Liver (tissue), 9 donors: ENCODE results near the gene CCNY. TPM values are rescaled to one million over a fixed set of nuclear protein-coding genes. Genes with fewer than 3 reads are reported as not detected.

Source experiments
- DNase-seq: peaks from one replicate; pipeline ENCODE4 v3.0.0-alpha.2; 2017; ENCODE audit warnings: low spot score
- H3K27ac ChIP-seq, 2 donors: one replicate each; pipeline ENCODE4 v1.7.0; 2013; ENCODE audit warnings: inconsistent platforms in 2 of 2, low read length in 2 of 2, control low read depth in 1 of 2, low read depth in 1 of 2, mild to moderate bottlenecking in 1 of 2
- H3K27me3 ChIP-seq, 4 donors: one replicate each; pipeline versions ENCODE4 v1.6.1 to v1.7.0; 2013; ENCODE audit warnings: low read length in 3 of 4, inconsistent platforms in 1 of 4, mild to moderate bottlenecking in 1 of 4, moderate library complexity in 1 of 4; ENCODE audit not compliant: control insufficient read depth in 4 of 4, insufficient read depth in 4 of 4
- H3K36me3 ChIP-seq, 4 donors: one replicate each; pipeline versions ENCODE4 v1.6.1 to v1.7.0; 2013; ENCODE audit warnings: low read length in 3 of 4, mild to moderate bottlenecking in 3 of 4, low read depth in 1 of 4, moderate library complexity in 1 of 4; ENCODE audit not compliant: control insufficient read depth in 4 of 4, insufficient read depth in 3 of 4
- H3K4me1 ChIP-seq, 4 donors: one replicate each; pipeline versions ENCODE4 v1.6.1 to v1.7.0; 2013; ENCODE audit warnings: low read length in 3 of 4, mild to moderate bottlenecking in 3 of 4, moderate library complexity in 1 of 4; ENCODE audit not compliant: control insufficient read depth in 4 of 4, insufficient read depth in 4 of 4
- H3K4me3 ChIP-seq, 3 donors: one replicate each; pipeline versions ENCODE4 v1.6.1 to v1.7.0; 2013; ENCODE audit warnings: low read length in 3 of 3, control low read depth in 1 of 3, low read depth in 1 of 3, mild to moderate bottlenecking in 1 of 3
- H3K9ac ChIP-seq, 2 donors: one replicate each; pipeline ENCODE4 v1.7.0; 2013; ENCODE audit warnings: low read length in 2 of 2, mild to moderate bottlenecking in 2 of 2, moderate library complexity in 2 of 2, control low read depth in 1 of 2, low read depth in 1 of 2
- H3K9me3 ChIP-seq, 4 donors: one replicate each; pipeline versions ENCODE4 v1.6.1 to v1.7.0; 2013; ENCODE audit warnings: low read length in 3 of 4; ENCODE audit not compliant: control insufficient read depth in 4 of 4
- CTCF ChIP-seq: fragments of 150-350 bp; IDR thresholded peaks from 2 replicates; pipeline ENCODE4 v1.5.1; 2017; ENCODE audit warnings: improper control_type of control experiment, low read depth, low read length; ENCODE audit not compliant: missing input control
- EGR1 ChIP-seq, 2 donors: IDR thresholded peaks; 2 replicates each; pipeline ENCODE4 v1.6.1; 2016 to 2018; ENCODE audit warnings: antibody characterized with exemption in 2 of 2, low read depth in 2 of 2
- FOXA1 ChIP-seq: IDR thresholded peaks from 2 replicates; pipeline ENCODE4 v1.6.1; 2016; ENCODE audit warnings: antibody characterized with exemption
- FOXA2 ChIP-seq: IDR thresholded peaks from 2 replicates; pipeline ENCODE4 v1.6.1; 2016; ENCODE audit warnings: antibody characterized with exemption
- GABPA ChIP-seq, 2 donors: IDR thresholded peaks in 1 of 2; conservative IDR thresholded peaks in 1 of 2; 2 replicates each; pipeline ENCODE4 v1.6.1; 2016; ENCODE audit warnings: antibody characterized with exemption in 2 of 2, mild to moderate bottlenecking in 1 of 2, moderate library complexity in 1 of 2
- HNF4A ChIP-seq, 2 donors: conservative IDR thresholded peaks; 2 replicates each; pipeline ENCODE4 v1.6.1; 2016; ENCODE audit warnings: antibody characterized with exemption in 2 of 2, mild to moderate bottlenecking in 2 of 2
- HNF4G ChIP-seq: IDR thresholded peaks from 2 replicates; pipeline ENCODE4 v1.6.1; 2016; ENCODE audit warnings: antibody characterized with exemption
- JUND ChIP-seq, 2 donors: IDR thresholded peaks; 2 replicates each; pipeline ENCODE4 v1.6.1; 2016; ENCODE audit warnings: antibody characterized with exemption in 2 of 2
- MAX ChIP-seq: IDR thresholded peaks from 2 replicates; pipeline ENCODE4 v1.6.1; 2016; ENCODE audit warnings: antibody characterized with exemption
- NR2F2 ChIP-seq: IDR thresholded peaks from 2 replicates; pipeline ENCODE4 v1.6.1; 2016; ENCODE audit warnings: antibody characterized with exemption
- RAD21 ChIP-seq, 2 donors: IDR thresholded peaks; 2 replicates each; pipeline ENCODE4 v1.6.1; 2016; ENCODE audit warnings: antibody characterized with exemption in 2 of 2, mild to moderate bottlenecking in 2 of 2
- REST ChIP-seq: IDR thresholded peaks from 2 replicates; pipeline ENCODE4 v1.6.1; 2016; ENCODE audit warnings: antibody characterized with exemption, mild to moderate bottlenecking
- RXRA ChIP-seq, 2 donors: IDR thresholded peaks; 2 replicates each; pipeline ENCODE4 v1.6.1; 2017 to 2018; ENCODE audit warnings: antibody characterized with exemption in 2 of 2, mild to moderate bottlenecking in 1 of 2
- SP1 ChIP-seq: IDR thresholded peaks from 2 replicates; pipeline ENCODE4 v1.6.1; 2018; ENCODE audit warnings: antibody characterized with exemption, mild to moderate bottlenecking
- TAF1 ChIP-seq: conservative IDR thresholded peaks from 2 replicates; pipeline ENCODE4 v1.6.1; 2016; ENCODE audit warnings: antibody characterized with exemption, mild to moderate bottlenecking
- YY1 ChIP-seq: IDR thresholded peaks from 2 replicates; pipeline ENCODE4 v1.6.1; 2016; ENCODE audit warnings: antibody characterized with exemption, mild to moderate bottlenecking
- WGBS: extraction: QIAGEN DNeasy Blood & Tissue Kit; methylation state at CpG from one replicate; pipeline ENCODE4 v1.1.7; 2013; 5-methylcytosine and 5-hydroxymethylcytosine counted together
- polyA plus RNA-seq, 2 donors: library from polyadenylated mRNA; stranded (reverse) in 1 of 2; unstranded in 1 of 2; fragments of 200-250 nt in 1 of 2; fragments of >200 nt in 1 of 2; fragmentation: Nextera tagmentation in 1 of 2; extraction: Ambion mirVana in 1 of 2; gene quantifications; one replicate each; pipeline versions ENCODE4 v1.2.1 to v1.2.3, GENCODE V29; 2013 to 2015
- total RNA-seq, 2 donors: library from RNA; depleted of rRNA; stranded (reverse); fragments of >200 nt; gene quantifications; one replicate each; pipeline ENCODE4 v1.2.3, GENCODE V29; 2014
- TF ChIP-seq, protein P1 (sequence below): IDR thresholded peaks from 2 replicates; pipeline ENCODE4 v1.6.1; 2016; ENCODE audit warnings: antibody characterized with exemption
- TF ChIP-seq, protein P2 (sequence below): IDR thresholded peaks from 2 replicates; pipeline ENCODE4 v1.6.1; 2016; ENCODE audit warnings: antibody characterized with exemption
- donor health status: healthy.
- donor health status: healthy.
- donor health status: healthy.
- donor health status: healthy.
- donor health status: healthy.

The CCNY gene
- total and polyA plus RNA-seq, 4 donors = 17.6 to 38.4 (median 21.8) TPM

DNA sequence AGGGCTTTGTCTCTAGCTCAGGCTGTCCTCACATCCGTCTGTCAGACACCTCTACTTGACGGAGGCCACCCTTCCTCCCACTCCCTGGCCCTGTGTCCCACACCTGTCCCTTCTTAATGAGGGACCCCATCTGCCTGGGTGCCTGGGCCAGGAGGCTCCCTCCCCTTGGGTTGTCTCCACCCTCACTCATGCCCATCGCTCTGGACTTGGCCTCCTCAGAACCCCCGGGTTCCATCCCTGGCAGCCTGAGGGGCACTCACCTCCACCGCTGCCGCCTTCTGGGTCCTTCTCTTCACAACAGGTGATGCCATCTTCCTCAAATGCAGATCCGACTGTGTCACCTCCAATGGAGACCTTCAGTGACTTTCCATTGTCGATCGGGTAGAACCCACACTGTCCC is 248.6 kb downstream of the CCNY start:
- H3K9me3 ChIP-seq = no peaks in the 10 kb centered on the region
- no peaks in the 10 kb centered on the region for H3K27me3 ChIP-seq
- TF ChIP-seq GABPA (IDR thresholded peaks at IDR 0.05 in 1 of 2, conservative IDR thresholded peaks at IDR 0.05 in 1 of 2) (no peak), EGR1 (IDR thresholded peaks at IDR 0.05; ENCODE audit: low read depth in 2 of 2) (no peak), NR2F2 (no peak), REST (no peak), RXRA (IDR thresholded peaks at IDR 0.05) (no peak), HNF4A (conservative IDR thresholded peaks at IDR 0.05) (no peak), RAD21 (IDR thresholded peaks at IDR 0.05) (no peak), HNF4G (no peak), YY1 (no peak)
- TF ChIP-seq, protein P1, sequence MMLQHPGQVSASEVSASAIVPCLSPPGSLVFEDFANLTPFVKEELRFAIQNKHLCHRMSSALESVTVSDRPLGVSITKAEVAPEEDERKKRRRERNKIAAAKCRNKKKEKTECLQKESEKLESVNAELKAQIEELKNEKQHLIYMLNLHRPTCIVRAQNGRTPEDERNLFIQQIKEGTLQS = no peak
- H3K4me3 ChIP-seq = no peak overlapping the region
- H3K27ac ChIP-seq = no peak overlapping the region
- no peaks in the 10 kb centered on the region for H3K36me3 ChIP-seq
- 96% methylated on average over 9 of the region's 9 CpGs for whole genome bisulfite sequencing
- H3K9ac ChIP-seq = no peak overlapping the region
- H3K4me1 ChIP-seq = no peaks in the 10 kb centered on the region
- DNase-seq = no peak

DNA sequence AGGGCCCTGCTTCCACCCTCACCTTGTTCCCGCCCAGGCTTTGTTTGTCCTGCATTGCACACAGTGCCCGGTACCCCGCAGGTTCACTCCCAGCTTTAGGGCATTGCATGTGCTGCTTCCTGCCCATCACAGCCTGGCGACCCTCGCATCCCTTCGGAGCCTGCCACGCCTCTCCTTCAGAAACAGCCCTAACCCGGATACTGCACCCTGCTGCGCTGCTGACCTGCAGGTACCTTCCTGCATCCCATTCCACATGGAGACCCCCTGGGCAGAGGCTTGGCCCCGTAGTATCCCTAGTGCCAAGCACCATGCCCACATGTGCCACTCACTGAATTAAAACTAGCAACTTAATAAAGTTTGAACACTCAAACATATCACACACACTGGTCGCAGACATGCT is 249.0 kb downstream of the CCNY start:
- Histone ChIP-seq H3K4me1 (no peaks in the 10 kb centered on the region), H3K4me3 (no peak overlapping the region), H3K27me3 (no peaks in the 10 kb centered on the region), H3K27ac (no peak overlapping the region), H3K9ac (no peak overlapping the region), H3K36me3 (no peaks in the 10 kb centered on the region), H3K9me3 (peaks cover 0 to 1% (median under 1%) of the 10 kb centered on the region in 4 donors)
- DNase-seq = no peak
- TF ChIP-seq CTCF (no peak), EGR1 (IDR thresholded peaks at IDR 0.05; ENCODE audit: low read depth in 2 of 2) (no peak), HNF4G (no peak), FOXA1 (no peak), JUND (IDR thresholded peaks at IDR 0.05) (no peak), TAF1 (no peak), YY1 (no peak), RXRA (IDR thresholded peaks at IDR 0.05) (no peak), NR2F2 (no peak), FOXA2 (no peak), RAD21 (IDR thresholded peaks at IDR 0.05) (no peak), HNF4A (conservative IDR thresholded peaks at IDR 0.05) (no peak), REST (no peak), MAX (no peak), SP1 (no peak), GABPA (IDR thresholded peaks at IDR 0.05 in 1 of 2, conservative IDR thresholded peaks at IDR 0.05 in 1 of 2) (no peak)
- TF ChIP-seq, protein P2, sequence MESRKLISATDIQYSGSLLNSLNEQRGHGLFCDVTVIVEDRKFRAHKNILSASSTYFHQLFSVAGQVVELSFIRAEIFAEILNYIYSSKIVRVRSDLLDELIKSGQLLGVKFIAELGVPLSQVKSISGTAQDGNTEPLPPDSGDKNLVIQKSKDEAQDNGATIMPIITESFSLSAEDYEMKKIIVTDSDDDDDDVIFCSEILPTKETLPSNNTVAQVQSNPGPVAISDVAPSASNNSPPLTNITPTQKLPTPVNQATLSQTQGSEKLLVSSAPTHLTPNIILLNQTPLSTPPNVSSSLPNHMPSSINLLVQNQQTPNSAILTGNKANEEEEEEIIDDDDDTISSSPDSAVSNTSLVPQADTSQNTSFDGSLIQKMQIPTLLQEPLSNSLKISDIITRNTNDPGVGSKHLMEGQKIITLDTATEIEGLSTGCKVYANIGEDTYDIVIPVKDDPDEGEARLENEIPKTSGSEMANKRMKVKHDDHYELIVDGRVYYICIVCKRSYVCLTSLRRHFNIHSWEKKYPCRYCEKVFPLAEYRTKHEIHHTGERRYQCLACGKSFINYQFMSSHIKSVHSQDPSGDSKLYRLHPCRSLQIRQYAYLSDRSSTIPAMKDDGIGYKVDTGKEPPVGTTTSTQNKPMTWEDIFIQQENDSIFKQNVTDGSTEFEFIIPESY = no peak
- TF ChIP-seq, protein P1 = no peak
- WGBS = 94% methylated on average over 11 of the region's 11 CpGs
